HG02763 (cell line): Measurements from ENCODE around the gene AUTS2.

Source experiments
- ATAC-seq: cut with Tn5 transposase; IDR thresholded peaks from one replicate; pipeline ENCODE4 v1.9.1; 2021; ENCODE audit warnings: mild to moderate bottlenecking, moderate library complexity; ENCODE audit not compliant: unreplicated experiment

Gene AUTS2

GRCh38 chr7:70495033-70495376, 896.7 kb downstream of the AUTS2 start:
- ATAC-seq, result no peak

DNA sequence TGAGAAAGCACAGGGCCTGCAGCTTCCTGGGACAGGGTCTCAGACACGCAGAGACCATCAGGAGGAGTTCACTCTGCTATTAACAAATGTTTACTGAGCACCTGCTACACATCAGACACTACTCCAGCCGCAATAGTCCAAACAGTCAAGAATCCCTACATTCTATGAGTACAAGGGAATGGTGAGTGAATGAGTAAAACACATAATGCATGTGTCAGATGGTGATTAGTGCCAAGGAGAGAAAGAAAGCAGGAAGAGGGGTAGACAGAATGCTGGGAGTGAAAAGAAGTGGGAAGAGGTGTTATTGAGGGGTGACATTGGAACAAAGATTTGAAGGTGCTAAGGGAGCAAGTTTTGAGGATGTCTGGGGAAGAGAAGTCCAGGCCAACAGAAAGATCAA, 899.5 kb downstream of the AUTS2 start:
- ATAC-seq, result no peak

DNA sequence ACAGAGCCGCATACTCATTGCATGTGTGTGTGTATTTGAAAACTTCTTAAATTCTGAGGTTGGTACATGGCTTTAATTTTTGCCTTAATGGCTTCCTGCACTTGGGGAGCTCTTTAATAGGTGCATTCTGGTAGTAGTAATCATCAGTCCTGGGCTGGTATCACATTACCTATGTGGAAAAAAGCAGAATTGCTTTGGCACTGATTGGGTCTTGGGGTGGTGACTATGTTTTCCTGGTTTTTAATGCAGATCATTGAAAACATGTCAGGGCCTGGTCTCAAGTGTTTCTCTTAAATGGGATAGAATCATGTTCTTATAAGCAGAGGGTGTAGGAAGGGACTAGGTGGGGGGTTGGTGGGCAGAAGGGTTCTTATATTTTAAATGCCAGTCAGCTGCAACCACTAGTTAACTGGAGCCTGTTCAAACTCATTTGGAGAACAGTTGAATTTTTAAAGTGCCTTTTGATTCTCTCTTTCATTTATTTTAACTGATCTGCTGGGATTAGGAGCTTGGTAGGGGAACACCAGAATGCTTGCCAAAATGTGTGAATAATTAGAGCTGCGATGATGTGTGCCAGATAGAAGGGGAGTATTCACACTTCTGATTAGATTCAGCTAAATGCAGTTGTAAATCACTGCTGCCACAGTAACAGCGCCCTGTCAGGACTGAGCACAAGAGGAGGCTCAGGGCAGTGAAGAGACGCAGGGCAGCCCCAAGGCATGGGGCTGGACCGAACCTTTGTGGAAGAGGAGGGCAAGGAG, 900.1 kb downstream of the AUTS2 start:
- no peak for ATAC-seq

GRCh38 chr7:70500261-70500660, 902.0 kb downstream of the AUTS2 start:
- no peak for ATAC-seq

DNA sequence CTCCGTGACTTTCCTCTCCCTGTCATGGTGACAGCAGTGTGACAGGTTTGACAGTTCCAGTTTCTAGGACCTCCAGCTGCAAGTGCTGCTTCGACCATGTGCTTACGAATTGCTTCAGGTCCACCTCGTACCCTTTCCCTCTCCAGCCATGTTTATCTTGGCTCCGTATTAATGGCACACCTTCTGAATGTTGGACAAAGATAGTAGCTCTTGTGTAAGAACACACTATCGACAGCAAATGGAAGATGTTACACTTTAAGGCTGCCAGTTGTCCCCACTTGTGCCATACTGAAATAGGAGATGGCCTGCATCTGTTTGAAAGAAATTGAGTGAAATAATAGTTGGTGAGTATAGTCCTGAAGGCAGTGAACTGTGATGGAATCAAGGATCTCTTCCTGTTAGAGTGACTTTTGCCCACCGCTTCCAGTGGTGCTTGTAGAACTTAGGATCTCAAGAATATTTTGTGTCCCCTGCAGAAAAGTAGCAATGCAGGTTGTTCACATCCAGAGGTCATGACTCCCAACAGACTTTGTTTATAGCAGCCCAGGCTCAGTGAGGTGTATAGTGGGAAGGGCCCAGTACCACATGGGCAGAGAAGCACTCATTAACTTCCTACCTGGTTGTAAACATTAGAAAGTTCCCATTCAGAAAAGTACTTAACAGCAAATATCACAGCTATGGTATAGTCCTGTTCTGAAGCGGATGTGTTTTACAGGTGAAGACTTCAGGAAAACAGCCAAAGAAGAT, 904.0 kb downstream of the AUTS2 start:
- no peak for ATAC-seq

GRCh38 chr7:70504254-70504653, 906.0 kb downstream of the AUTS2 start:
- no peak for ATAC-seq

DNA sequence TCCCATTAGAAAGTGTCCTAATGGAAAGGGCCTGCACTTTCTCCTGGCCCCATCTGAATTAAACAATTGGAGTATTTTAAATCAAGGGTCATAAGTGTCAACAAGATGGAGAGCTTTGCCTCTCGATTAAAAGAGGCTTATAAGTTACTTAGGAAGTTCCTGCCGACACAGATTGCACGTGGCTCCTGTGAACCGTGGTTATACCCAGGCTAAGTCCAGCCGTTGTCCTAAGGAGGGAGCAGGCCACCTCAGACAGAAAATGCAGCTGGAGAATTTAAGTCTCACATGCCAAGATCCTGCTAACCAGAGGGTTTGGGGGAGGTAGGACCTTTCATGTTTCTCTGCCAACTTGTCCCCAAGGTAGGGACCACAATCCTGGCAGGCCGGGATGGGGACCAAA, 907.2 kb downstream of the AUTS2 start:
- ATAC-seq, result no peak

GRCh38 chr7:70505886-70506285, 907.6 kb downstream of the AUTS2 start:
- no peak for ATAC-seq

- ATAC-seq, result no peak
Measured at GRCh38 chr7:70506434-70506833, 908.2 kb downstream of the AUTS2 start.

- ATAC-seq, result no peak
Measured at GRCh38 chr7:70512144-70512543, 913.9 kb downstream of the AUTS2 start.

- no peak for ATAC-seq
Measured at GRCh38 chr7:70512761-70513160, 914.5 kb downstream of the AUTS2 start.

- ATAC-seq, result no peak
Measured at GRCh38 chr7:70520611-70521010, 922.3 kb downstream of the AUTS2 start.

GRCh38 chr7:70523249-70523988, 925.1 kb downstream of the AUTS2 start:
- ATAC-seq, result no peak

DNA sequence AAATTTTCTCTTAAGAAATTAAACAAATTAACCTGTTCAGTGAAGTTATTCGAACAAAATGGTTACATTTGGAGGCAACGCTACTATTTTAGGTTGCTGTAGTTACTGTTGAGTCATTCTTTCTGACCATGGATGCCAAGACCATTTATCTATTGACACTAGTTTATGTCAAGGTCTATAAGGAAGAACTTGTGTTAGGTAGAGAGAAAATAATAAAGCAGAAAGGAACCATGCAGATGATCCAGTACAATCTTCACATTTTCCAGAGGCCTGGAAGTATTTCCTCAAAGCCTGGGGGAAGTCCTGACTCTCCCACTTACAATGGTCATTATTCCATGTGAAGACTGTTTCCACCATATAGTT, 925.7 kb downstream of the AUTS2 start:
- no peak for ATAC-seq

DNA sequence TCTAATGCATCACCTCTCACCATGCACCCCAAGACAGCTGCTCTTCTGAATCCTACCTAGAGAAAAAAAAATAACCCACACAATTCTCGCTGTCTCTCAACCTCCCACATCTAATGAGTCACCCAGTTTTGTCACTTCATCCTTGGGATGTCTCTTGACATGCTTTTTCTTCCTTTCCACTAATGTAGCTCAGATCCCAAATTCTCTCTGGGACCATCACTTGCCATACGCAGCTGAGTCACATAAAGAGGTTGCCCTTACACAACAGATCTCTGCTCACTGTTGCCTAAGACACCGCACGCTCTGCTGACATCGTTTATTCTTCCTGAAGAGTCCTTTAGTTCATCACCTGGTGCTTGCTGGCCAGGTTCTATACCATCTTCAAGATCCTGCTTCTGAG, 927.7 kb downstream of the AUTS2 start:
- ATAC-seq, result no peak

DNA sequence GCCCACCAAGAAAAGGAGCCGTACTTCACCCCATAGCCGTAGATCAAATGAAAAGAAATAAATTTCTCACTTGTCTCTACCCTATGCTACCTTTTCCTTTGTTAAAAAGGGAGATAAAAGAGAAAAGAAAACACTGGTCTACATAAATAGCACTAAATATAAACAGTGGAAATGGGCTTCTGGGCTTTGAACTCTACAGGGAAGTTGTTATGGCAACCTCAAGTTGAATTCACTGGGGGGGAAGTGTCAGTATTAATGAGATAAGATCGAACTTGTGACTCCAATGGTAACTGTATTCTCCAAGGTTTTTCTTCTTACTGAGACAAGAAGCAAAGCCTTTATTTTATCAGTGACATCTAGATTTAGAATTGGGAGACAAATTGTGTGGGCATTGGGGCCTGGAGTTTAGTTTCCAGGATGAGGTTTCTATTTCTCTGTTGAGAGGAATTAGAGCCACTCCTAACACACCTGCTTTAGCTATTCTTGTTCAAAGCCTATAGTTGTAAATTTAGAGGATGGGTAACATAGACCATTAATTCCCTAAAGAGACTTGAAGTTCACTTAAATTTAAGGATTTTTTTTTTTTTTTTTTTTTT, 929.3 kb downstream of the AUTS2 start:
- ATAC-seq, result no peak

DNA sequence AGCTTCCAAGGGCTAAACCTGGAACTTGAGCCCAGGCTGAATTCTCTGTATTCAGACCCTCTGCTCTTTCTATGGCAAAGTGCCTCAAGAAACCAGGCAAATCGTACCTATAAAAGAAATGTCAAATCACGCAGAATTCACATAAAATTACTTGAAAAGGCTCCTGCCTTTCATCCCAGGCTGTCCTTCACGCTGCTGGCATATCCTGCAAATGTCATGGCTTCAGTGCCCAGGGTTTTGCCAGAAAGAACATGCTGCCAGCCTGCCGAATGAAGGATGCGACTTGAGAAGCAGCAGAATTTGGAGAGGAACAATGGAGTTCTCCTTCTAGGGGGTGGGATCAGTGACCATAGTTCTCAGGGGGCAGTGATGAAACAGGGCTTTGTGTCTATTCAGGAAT, 931.2 kb downstream of the AUTS2 start:
- ATAC-seq, result no peak

GRCh38 chr7:70529914-70530585, 931.8 kb downstream of the AUTS2 start:
- no peak for ATAC-seq

GRCh38 chr7:70533614-70534013, 935.3 kb downstream of the AUTS2 start:
- ATAC-seq, result no peak

GRCh38 chr7:70539205-70539604, 940.9 kb downstream of the AUTS2 start:
- ATAC-seq, result no peak

GRCh38 chr7:70539617-70540016, 941.3 kb downstream of the AUTS2 start:
- no peak for ATAC-seq
